Measurements from ENCODE around the gene ME3.

The ME3 gene

GRCh38 chr11:86464509-86465221, 207.8 kb downstream of the ME3 start:
- no CpG with 5 or more reads among the region's 5 CpGs for WGBS, 2 donors (ENCODE audit: extremely low coverage in 2 of 2, insufficient read length in 2 of 2, insufficient replicate concordance in 1 of 2)
- Histone ChIP-seq H3K14ac (ENCODE audit: low read length) (no peak overlapping the region), H2AFZ (ENCODE audit: low read length) (no peak overlapping the region), H2BK15ac (ENCODE audit: low read length) (no peak overlapping the region), H3K4ac (ENCODE audit: low read length) (no peak overlapping the region), H2BK5ac (ENCODE audit: low read length) (no peak overlapping the region), H3K4me2 (ENCODE audit: insufficient read depth, low read length, poor library complexity, severe bottlenecking) (no peak overlapping the region), H3K79me1 (ENCODE audit: low read depth, low read length) (no peaks in the 10 kb centered on the region), H4K91ac (ENCODE audit: low read depth, low read length, poor library complexity) (no peak overlapping the region), H3K18ac (ENCODE audit: low read length) (no peak overlapping the region), H3K4me3 (ENCODE audit: low read length in 2 of 2) (no peak overlapping the region), H3K27ac (replicated peaks; ENCODE audit: low read length) (no peak overlapping the region), H3K36me3 (replicated peaks in 1 of 2; ENCODE audit: control insufficient read depth in 2 of 2, insufficient read depth in 2 of 2, low read length in 2 of 2) (peaks cover 0 to 19% of the 10 kb centered on the region in 2 donors), H2BK120ac (ENCODE audit: low read depth, low read length) (no peak overlapping the region), H2AK5ac (ENCODE audit: low read depth, low read length) (no peak overlapping the region), H2BK12ac (ENCODE audit: low read length) (no peak overlapping the region), H4K8ac (ENCODE audit: low read depth, low read length) (no peak overlapping the region), H3K23ac (ENCODE audit: low read depth, low read length, poor library complexity) (no peak overlapping the region), H3K27me3 (ENCODE audit: control insufficient read depth in 3 of 3, insufficient read depth in 3 of 3, low read depth in 1 of 3, low read length in 3 of 3) (no peaks in the 10 kb centered on the region), H3K4me1 (ENCODE audit: control insufficient read depth in 2 of 2, insufficient read depth in 1 of 2, low read depth in 1 of 2, low read length in 2 of 2) (peaks cover 9 to 19% of the 10 kb centered on the region in 2 donors), H3K9me3 (replicated peaks in 1 of 2; ENCODE audit: control insufficient read depth in 2 of 2, insufficient read depth in 1 of 2, low read depth in 1 of 2, low read length in 2 of 2) (peaks cover 0 to 3% of the 10 kb centered on the region in 2 donors), H3K9ac (ENCODE audit: low read depth, low read length, poor library complexity) (no peak overlapping the region)
- no peak for DNase-seq (ENCODE audit: low spot score)

GRCh38 chr11:86463955-86464354, 208.5 kb downstream of the ME3 start:
- Histone ChIP-seq H2BK5ac (ENCODE audit: low read length) (no peak overlapping the region), H3K9me3 (replicated peaks in 1 of 2; ENCODE audit: control insufficient read depth in 2 of 2, insufficient read depth in 1 of 2, low read depth in 1 of 2, low read length in 2 of 2) (peaks cover 0 to 3% of the 10 kb centered on the region in 2 donors), H3K4ac (ENCODE audit: low read length) (no peak overlapping the region), H3K4me3 (ENCODE audit: low read length in 2 of 2) (no peak overlapping the region), H2BK12ac (ENCODE audit: low read length) (no peak overlapping the region), H3K79me1 (ENCODE audit: low read depth, low read length) (no peaks in the 10 kb centered on the region), H2BK120ac (ENCODE audit: low read depth, low read length) (no peak overlapping the region), H2AFZ (ENCODE audit: low read length) (no peak overlapping the region), H3K4me1 (ENCODE audit: control insufficient read depth in 2 of 2, insufficient read depth in 1 of 2, low read depth in 1 of 2, low read length in 2 of 2) (peaks cover 9 to 19% of the 10 kb centered on the region in 2 donors), H3K9ac (ENCODE audit: low read depth, low read length, poor library complexity) (no peak overlapping the region), H3K27me3 (ENCODE audit: control insufficient read depth in 3 of 3, insufficient read depth in 3 of 3, low read depth in 1 of 3, low read length in 3 of 3) (no peaks in the 10 kb centered on the region), H3K27ac (replicated peaks; ENCODE audit: low read length) (no peak overlapping the region), H3K23ac (ENCODE audit: low read depth, low read length, poor library complexity) (no peak overlapping the region), H2AK5ac (ENCODE audit: low read depth, low read length) (no peak overlapping the region), H3K36me3 (replicated peaks in 1 of 2; ENCODE audit: control insufficient read depth in 2 of 2, insufficient read depth in 2 of 2, low read length in 2 of 2) (peaks cover 0 to 19% of the 10 kb centered on the region in 2 donors), H3K14ac (ENCODE audit: low read length) (no peak overlapping the region), H3K18ac (ENCODE audit: low read length) (no peak overlapping the region), H4K8ac (ENCODE audit: low read depth, low read length) (no peak overlapping the region), H2BK15ac (ENCODE audit: low read length) (no peak overlapping the region), H3K4me2 (ENCODE audit: insufficient read depth, low read length, poor library complexity, severe bottlenecking) (no peak overlapping the region), H4K91ac (ENCODE audit: low read depth, low read length, poor library complexity) (no peak overlapping the region)
- DNase-seq (ENCODE audit: low spot score): no peak
- WGBS, 2 donors (ENCODE audit: extremely low coverage in 2 of 2, insufficient read length in 2 of 2, insufficient replicate concordance in 1 of 2): no CpG with 5 or more reads among the region's 5 CpGs

- Histone ChIP-seq H2AK5ac (ENCODE audit: low read depth, low read length) (peak overlapping the region; percentile 33), H2BK5ac (ENCODE audit: low read length) (no peak overlapping the region), H2AFZ (ENCODE audit: low read length) (no peak overlapping the region), H3K9ac (ENCODE audit: low read depth, low read length, poor library complexity) (no peak overlapping the region), H4K8ac (ENCODE audit: low read depth, low read length) (no peak overlapping the region), H4K91ac (ENCODE audit: low read depth, low read length, poor library complexity) (no peak overlapping the region), H3K4me3 (ENCODE audit: low read length in 2 of 2) (no peak overlapping the region), H3K4me2 (ENCODE audit: insufficient read depth, low read length, poor library complexity, severe bottlenecking) (no peak overlapping the region), H2BK12ac (ENCODE audit: low read length) (no peak overlapping the region), H3K27ac (replicated peaks; ENCODE audit: low read length) (no peak overlapping the region), H2BK120ac (ENCODE audit: low read depth, low read length) (peak overlapping the region; percentile 30), H3K36me3 (replicated peaks in 1 of 2; ENCODE audit: control insufficient read depth in 2 of 2, insufficient read depth in 2 of 2, low read length in 2 of 2) (peaks cover 0 to 18% of the 10 kb centered on the region in 2 donors), H3K4ac (ENCODE audit: low read length) (no peak overlapping the region), H3K14ac (ENCODE audit: low read length) (no peak overlapping the region), H3K9me3 (replicated peaks in 1 of 2; ENCODE audit: control insufficient read depth in 2 of 2, insufficient read depth in 1 of 2, low read depth in 1 of 2, low read length in 2 of 2) (peaks cover 0 to 3% of the 10 kb centered on the region in 2 donors), H3K18ac (ENCODE audit: low read length) (peak overlapping the region; percentile 66), H3K79me1 (ENCODE audit: low read depth, low read length) (no peaks in the 10 kb centered on the region), H3K27me3 (ENCODE audit: control insufficient read depth in 3 of 3, insufficient read depth in 3 of 3, low read depth in 1 of 3, low read length in 3 of 3) (no peaks in the 10 kb centered on the region), H3K4me1 (ENCODE audit: control insufficient read depth in 2 of 2, insufficient read depth in 1 of 2, low read depth in 1 of 2, low read length in 2 of 2) (peaks cover 9 to 19% of the 10 kb centered on the region in 2 donors), H3K23ac (ENCODE audit: low read depth, low read length, poor library complexity) (no peak overlapping the region), H2BK15ac (ENCODE audit: low read length) (no peak overlapping the region)
- no CpG with 5 or more reads among the region's 7 CpGs for WGBS, 2 donors (ENCODE audit: extremely low coverage in 2 of 2, insufficient read length in 2 of 2, insufficient replicate concordance in 1 of 2)
- DNase-seq (ENCODE audit: low spot score): no peak
These were observed 209.3 kb downstream of the ME3 start for GRCh38 chr11:86463120-86463519.

- Histone ChIP-seq H2BK120ac (ENCODE audit: low read depth, low read length) (no peak overlapping the region), H2BK5ac (ENCODE audit: low read length) (no peak overlapping the region), H3K4me3 (ENCODE audit: low read length in 2 of 2) (no peak overlapping the region), H3K14ac (ENCODE audit: low read length) (no peak overlapping the region), H3K4me1 (ENCODE audit: control insufficient read depth in 2 of 2, insufficient read depth in 1 of 2, low read depth in 1 of 2, low read length in 2 of 2) (peaks cover 9 to 18% of the 10 kb centered on the region in 2 donors), H4K8ac (ENCODE audit: low read depth, low read length) (no peak overlapping the region), H3K79me1 (ENCODE audit: low read depth, low read length) (no peaks in the 10 kb centered on the region), H3K36me3 (replicated peaks in 1 of 2; ENCODE audit: control insufficient read depth in 2 of 2, insufficient read depth in 2 of 2, low read length in 2 of 2) (peaks cover 0 to 17% of the 10 kb centered on the region in 2 donors), H2BK12ac (ENCODE audit: low read length) (no peak overlapping the region), H2AK5ac (ENCODE audit: low read depth, low read length) (no peak overlapping the region), H3K9ac (ENCODE audit: low read depth, low read length, poor library complexity) (no peak overlapping the region), H3K4me2 (ENCODE audit: insufficient read depth, low read length, poor library complexity, severe bottlenecking) (no peak overlapping the region), H3K9me3 (replicated peaks in 1 of 2; ENCODE audit: control insufficient read depth in 2 of 2, insufficient read depth in 1 of 2, low read depth in 1 of 2, low read length in 2 of 2) (peaks cover 0 to 3% of the 10 kb centered on the region in 2 donors), H3K27ac (replicated peaks; ENCODE audit: low read length) (no peak overlapping the region), H2BK15ac (ENCODE audit: low read length) (no peak overlapping the region), H3K23ac (ENCODE audit: low read depth, low read length, poor library complexity) (no peak overlapping the region), H3K18ac (ENCODE audit: low read length) (no peak overlapping the region), H3K27me3 (ENCODE audit: control insufficient read depth in 3 of 3, insufficient read depth in 3 of 3, low read depth in 1 of 3, low read length in 3 of 3) (no peaks in the 10 kb centered on the region), H4K91ac (ENCODE audit: low read depth, low read length, poor library complexity) (no peak overlapping the region), H2AFZ (ENCODE audit: low read length) (no peak overlapping the region), H3K4ac (ENCODE audit: low read length) (no peak overlapping the region)
- no CpG with 5 or more reads among the region's 1 CpG for WGBS, 2 donors (ENCODE audit: extremely low coverage in 2 of 2, insufficient read length in 2 of 2, insufficient replicate concordance in 1 of 2)
- DNase-seq (ENCODE audit: low spot score): no peak
These were observed 210.5 kb downstream of the ME3 start for GRCh38 chr11:86461892-86462291.

Measured in neuronal stem cell (in vitro differentiated cells).